ENCODE data around the gene YIPF4. TPM values are rescaled to one million over a fixed set of nuclear protein-coding genes. Genes with fewer than 3 reads are reported as not detected.
"Not testable (repeated sequence)": the region's sequence is repeated elsewhere in the genome, so short reads cannot be mapped to it uniquely, and the experiment has no call there.

YIPF4 gene
- polyA plus RNA-seq, 1 of the 3 experiments (the other 2 are of a cell fraction) = 3.5 TPM

DNA sequence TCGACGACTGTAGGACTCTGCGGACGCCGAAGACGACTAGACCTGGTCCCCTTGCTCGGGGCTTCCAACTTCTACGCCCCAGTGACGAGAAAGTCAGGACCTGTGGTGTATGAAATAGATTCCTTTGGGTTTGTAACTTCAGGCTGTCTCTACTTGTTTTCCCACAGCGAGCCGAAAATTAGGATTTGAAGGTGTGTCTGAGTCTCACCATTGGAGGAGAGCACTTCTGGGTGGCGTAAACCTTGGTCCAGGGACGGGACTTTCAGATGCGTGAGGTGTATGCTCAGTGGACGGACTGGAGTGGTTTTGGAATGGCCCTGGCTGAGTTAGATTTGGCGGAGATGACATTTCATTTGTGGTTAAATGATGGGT, 80.4 kb downstream of the YIPF4 start:
- CTCF ChIA-PET = no interaction called here
- no peak for DNase-seq

DNA sequence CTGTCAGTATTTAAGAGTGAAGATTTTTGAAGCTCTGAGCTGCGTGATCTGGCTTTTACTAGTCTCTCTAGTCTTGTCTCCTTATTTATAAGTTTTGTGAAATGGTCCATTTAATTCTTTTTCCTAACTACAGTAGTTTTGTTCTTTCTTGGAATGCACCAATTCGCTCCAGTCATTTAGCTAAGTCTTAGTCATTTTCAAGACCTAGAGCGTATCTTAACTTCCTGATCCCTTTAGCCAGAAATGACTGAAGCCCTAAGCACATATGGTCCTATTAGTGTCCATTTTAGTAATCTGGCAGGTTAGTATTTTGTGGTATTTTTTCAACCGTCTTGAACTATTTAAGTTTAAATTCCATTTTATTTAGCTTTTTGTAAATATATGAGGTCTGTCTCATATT, 82.7 kb downstream of the YIPF4 start:
- Histone ChIP-seq H3K4me3 (ENCODE audit: low read depth in 2 of 2, low read length in 1 of 2) (no peak overlapping the region), H3K9me2 (no peaks in the 10 kb centered on the region), H3K27me3 (ENCODE audit: insufficient read depth) (no peaks in the 10 kb centered on the region), H3K4me1 (ENCODE audit: control insufficient read depth in 1 of 2, insufficient read depth in 2 of 2, low read depth in 1 of 2, low read length in 1 of 2) (peaks cover 16 to 17% of the 10 kb centered on the region in 2 experiments; a peak in 3 of 4 replicates), H3K36me3 (replicated peaks in 1 of 2; ENCODE audit: control insufficient read depth in 1 of 2, insufficient read depth in 2 of 2, low read length in 1 of 2) (peaks cover 5 to 19% of the 10 kb centered on the region in 2 experiments), H3K9me3 (no peaks in the 10 kb centered on the region), H3F3A (replicated peaks; ENCODE audit: insufficient read depth) (peaks cover 26% of the 10 kb centered on the region), H2AFZ (ENCODE audit: low read depth) (no peak overlapping the region), H4K20me1 (ENCODE audit: insufficient read depth) (peaks cover 75% of the 10 kb centered on the region), H3K4me2 (peak overlapping the region; percentile 34; the same call in 1 of the 2 replicates), H3K27ac (ENCODE audit: low read depth in 2 of 2, low read length in 1 of 2) (peak overlapping the region in 1 of 2 experiments; percentile 4; a peak in 1 of 4 replicates), H3K79me2 (ENCODE audit: insufficient read depth) (peaks cover 83% of the 10 kb centered on the region), H3K9ac (no peak overlapping the region)
- DNase-seq = no peak
- ChIA-PET CTCF (no interaction called here), POLR2A (no interaction called here)
- 91% methylated on average over 4 of the region's 4 CpGs for WGBS (ENCODE audit: low lambda C conversion rate)
- TF ChIP-seq, protein P1, sequence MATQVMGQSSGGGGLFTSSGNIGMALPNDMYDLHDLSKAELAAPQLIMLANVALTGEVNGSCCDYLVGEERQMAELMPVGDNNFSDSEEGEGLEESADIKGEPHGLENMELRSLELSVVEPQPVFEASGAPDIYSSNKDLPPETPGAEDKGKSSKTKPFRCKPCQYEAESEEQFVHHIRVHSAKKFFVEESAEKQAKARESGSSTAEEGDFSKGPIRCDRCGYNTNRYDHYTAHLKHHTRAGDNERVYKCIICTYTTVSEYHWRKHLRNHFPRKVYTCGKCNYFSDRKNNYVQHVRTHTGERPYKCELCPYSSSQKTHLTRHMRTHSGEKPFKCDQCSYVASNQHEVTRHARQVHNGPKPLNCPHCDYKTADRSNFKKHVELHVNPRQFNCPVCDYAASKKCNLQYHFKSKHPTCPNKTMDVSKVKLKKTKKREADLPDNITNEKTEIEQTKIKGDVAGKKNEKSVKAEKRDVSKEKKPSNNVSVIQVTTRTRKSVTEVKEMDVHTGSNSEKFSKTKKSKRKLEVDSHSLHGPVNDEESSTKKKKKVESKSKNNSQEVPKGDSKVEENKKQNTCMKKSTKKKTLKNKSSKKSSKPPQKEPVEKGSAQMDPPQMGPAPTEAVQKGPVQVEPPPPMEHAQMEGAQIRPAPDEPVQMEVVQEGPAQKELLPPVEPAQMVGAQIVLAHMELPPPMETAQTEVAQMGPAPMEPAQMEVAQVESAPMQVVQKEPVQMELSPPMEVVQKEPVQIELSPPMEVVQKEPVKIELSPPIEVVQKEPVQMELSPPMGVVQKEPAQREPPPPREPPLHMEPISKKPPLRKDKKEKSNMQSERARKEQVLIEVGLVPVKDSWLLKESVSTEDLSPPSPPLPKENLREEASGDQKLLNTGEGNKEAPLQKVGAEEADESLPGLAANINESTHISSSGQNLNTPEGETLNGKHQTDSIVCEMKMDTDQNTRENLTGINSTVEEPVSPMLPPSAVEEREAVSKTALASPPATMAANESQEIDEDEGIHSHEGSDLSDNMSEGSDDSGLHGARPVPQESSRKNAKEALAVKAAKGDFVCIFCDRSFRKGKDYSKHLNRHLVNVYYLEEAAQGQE (IDR thresholded peaks at IDR 0.05; ENCODE audit: low read depth, low read length) = no peak
- TF ChIP-seq CHD2 (IDR thresholded peaks at IDR 0.05; ENCODE audit: low read length, partially characterized antibody) (no peak), MEF2A (IDR thresholded peaks at IDR 0.05; ENCODE audit: borderline replicate concordance, low read depth) (no peak), IRF3 (IDR thresholded peaks at IDR 0.05; ENCODE audit: low read depth, low read length) (no peak), NRF1 (IDR thresholded peaks at IDR 0.05; ENCODE audit: low read depth, low read length) (no peak), PBX3 (IDR thresholded peaks at IDR 0.05) (no peak), NFIC (IDR thresholded peaks at IDR 0.05; ENCODE audit: borderline replicate concordance) (no peak), EZH2phosphoT487 (IDR thresholded peaks at IDR 0.05; ENCODE audit: borderline replicate concordance, low read depth) (no peak), TEAD4 (IDR thresholded peaks at IDR 0.05; ENCODE audit: borderline replicate concordance, insufficient read depth) (no peak), RCOR1 (IDR thresholded peaks at IDR 0.05; ENCODE audit: low read length) (no peak), USF1 (IDR thresholded peaks at IDR 0.05; ENCODE audit: borderline replicate concordance, low read depth) (no peak), RFX5 (IDR thresholded peaks at IDR 0.05; ENCODE audit: low read length) (no peak), GATA2 (CRISPR knock-in tag; IDR thresholded peaks at IDR 0.05) (no peak)

More for the DNA sequence above, 80.4 kb downstream of the YIPF4 start:
- WGBS (ENCODE audit: low lambda C conversion rate) = 5% methylated on average over 16 of the region's 16 CpGs
- peaks cover 16 to 17% of the 10 kb centered on the region in 2 experiments; a peak in 3 of 4 replicates for H3K4me1 ChIP-seq (ENCODE audit: control insufficient read depth in 1 of 2, insufficient read depth in 2 of 2, low read depth in 1 of 2, low read length in 1 of 2)
- peak overlapping the region; percentile 85 to 93; a peak in 3 of 4 replicates for H3K27ac ChIP-seq (ENCODE audit: low read depth in 2 of 2, low read length in 1 of 2)
- H3K27me3 ChIP-seq (ENCODE audit: insufficient read depth) = no peaks in the 10 kb centered on the region
- H3K9me3 ChIP-seq = no peaks in the 10 kb centered on the region
- no peak overlapping the region for H2AFZ ChIP-seq (ENCODE audit: low read depth)
- POLR2A ChIA-PET = no interaction called here
- peak overlapping the region; percentile 81 to 99 for H3K4me3 ChIP-seq (ENCODE audit: low read depth in 2 of 2, low read length in 1 of 2)
- H3K79me2 ChIP-seq (ENCODE audit: insufficient read depth) = peaks cover 60% of the 10 kb centered on the region
- peaks cover 51% of the 10 kb centered on the region for H4K20me1 ChIP-seq (ENCODE audit: insufficient read depth)
- peaks cover 5 to 19% of the 10 kb centered on the region in 2 experiments for H3K36me3 ChIP-seq (replicated peaks in 1 of 2; ENCODE audit: control insufficient read depth in 1 of 2, insufficient read depth in 2 of 2, low read length in 1 of 2)
- peak; percentile 46; the same call in 1 of the 2 replicates for TF ChIP-seq SIN3A (IDR thresholded peaks at IDR 0.05; ENCODE audit: borderline replicate concordance, low read depth, low read length)
- TF ChIP-seq CHD2 (IDR thresholded peaks at IDR 0.05; ENCODE audit: low read length, partially characterized antibody) = no peak
- TF ChIP-seq NRF1 (IDR thresholded peaks at IDR 0.05; ENCODE audit: low read depth, low read length) = peak; percentile 29; the same call in 1 of the 2 replicates
- TF ChIP-seq JUND (IDR thresholded peaks at IDR 0.05) = no peak
- H3K4me2 ChIP-seq = peak overlapping the region; percentile 97
- H3F3A ChIP-seq (replicated peaks; ENCODE audit: insufficient read depth) = peaks cover 32% of the 10 kb centered on the region
- no peaks in the 10 kb centered on the region for H3K9me2 ChIP-seq
- H3K9ac ChIP-seq = peak overlapping the region; percentile 93

DNA sequence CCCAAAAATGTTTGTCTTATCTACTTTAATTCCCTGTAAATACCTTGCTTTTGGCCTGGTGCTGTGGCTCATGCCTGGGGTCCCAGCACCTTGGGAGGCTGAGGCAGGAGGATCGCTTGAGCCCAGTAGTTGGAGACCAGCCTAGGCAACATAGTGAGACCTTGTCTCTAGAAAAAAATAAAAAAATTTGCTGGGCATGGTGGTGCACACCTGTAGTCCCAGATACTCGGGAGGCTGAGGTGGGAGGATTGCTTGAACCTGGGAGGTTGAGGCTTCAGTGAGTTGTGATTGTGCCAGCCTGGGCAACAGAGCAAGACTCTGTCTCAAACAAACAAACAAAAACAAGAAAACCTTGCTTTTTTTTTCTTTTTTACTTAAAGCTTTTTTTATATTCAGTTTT, 85.3 kb downstream of the YIPF4 start:
- H3F3A ChIP-seq (replicated peaks; ENCODE audit: insufficient read depth) = peaks cover 18% of the 10 kb centered on the region
- H3K4me3 ChIP-seq (ENCODE audit: low read depth in 2 of 2, low read length in 1 of 2); H3K27ac ChIP-seq (ENCODE audit: low read depth in 2 of 2, low read length in 1 of 2); H3K9me3 ChIP-seq; POLR2A ChIA-PET; H3K9me2 ChIP-seq; H2AFZ ChIP-seq (ENCODE audit: low read depth); H3K4me2 ChIP-seq; H3K9ac ChIP-seq; DNase-seq; H3K27me3 ChIP-seq (ENCODE audit: insufficient read depth): not testable (repeated sequence)
- peaks cover 98% of the 10 kb centered on the region for H4K20me1 ChIP-seq (ENCODE audit: insufficient read depth)
- peaks cover 5 to 19% of the 10 kb centered on the region in 2 experiments for H3K36me3 ChIP-seq (replicated peaks in 1 of 2; ENCODE audit: control insufficient read depth in 1 of 2, insufficient read depth in 2 of 2, low read length in 1 of 2)
- CTCF ChIA-PET = interaction anchor here (0.6 kb wide), 1 partner anchor 403 kb away, joined by 3 read pairs; no protein-coding TSS in a partner anchor
- peaks cover 100% of the 10 kb centered on the region for H3K79me2 ChIP-seq (ENCODE audit: insufficient read depth)
- peaks cover 16 to 17% of the 10 kb centered on the region in 2 experiments; a peak in 3 of 4 replicates for H3K4me1 ChIP-seq (ENCODE audit: control insufficient read depth in 1 of 2, insufficient read depth in 2 of 2, low read depth in 1 of 2, low read length in 1 of 2)
- WGBS (ENCODE audit: low lambda C conversion rate) = 88% methylated on average over 2 of the region's 2 CpGs

Measured in SK-N-SH (cell line).